PC-9 (cell line): ENCODE measurements around the gene SYT7.

Source experiments
- EZH2 ChIP-seq: fragments of 200-600 bp; sonication (generic); IDR thresholded peaks from 2 replicates; pipeline ENCODE4 v1.8.0; 2017; ENCODE audit warnings: antibody characterized with exemption, low read depth
- TF ChIP-seq, protein P1 (sequence below): fragments of 200-600 bp; sonication (generic); conservative IDR thresholded peaks from 2 replicates; pipeline ENCODE4 v1.6.1; 2017; ENCODE audit warnings: mixed run types, antibody characterized with exemption, mild to moderate bottlenecking, moderate library complexity

DNA sequence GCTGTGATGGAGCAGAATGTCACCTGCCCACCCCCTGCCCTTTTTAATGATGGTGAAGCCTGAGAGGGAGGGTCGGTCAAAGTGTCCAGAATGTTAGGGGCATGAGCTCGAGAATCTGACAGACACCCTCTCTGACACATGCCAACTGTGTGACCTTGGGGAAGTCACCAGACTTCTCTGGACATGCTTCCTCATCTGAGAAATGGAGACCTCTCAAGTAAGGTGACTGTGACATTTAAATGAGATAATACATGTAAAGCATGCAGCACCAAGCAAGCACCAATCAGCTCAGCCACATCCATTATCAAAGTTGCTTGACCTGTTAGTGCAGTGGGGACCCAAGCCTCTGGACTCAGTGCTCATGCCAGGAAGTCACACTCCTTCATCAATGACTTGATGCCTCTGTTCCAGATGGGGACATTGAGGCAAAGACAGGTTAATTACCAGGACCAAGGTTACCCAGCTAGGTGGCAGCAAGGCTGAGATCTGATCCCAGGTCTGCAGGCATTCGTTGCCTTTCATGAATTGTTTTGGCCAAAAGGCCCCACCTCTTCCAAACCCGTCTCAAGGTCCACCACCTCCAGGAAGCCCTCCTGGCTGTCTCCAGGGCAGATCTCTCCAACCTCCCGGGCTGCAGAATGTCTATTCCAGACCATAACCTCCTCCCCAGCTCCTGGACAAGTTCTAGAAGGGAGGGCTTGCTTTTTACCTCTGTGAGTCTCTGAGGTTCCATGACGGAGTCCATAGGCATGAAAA lies 38.8 kb upstream of the SYT7 start:
- TF ChIP-seq, protein P1, sequence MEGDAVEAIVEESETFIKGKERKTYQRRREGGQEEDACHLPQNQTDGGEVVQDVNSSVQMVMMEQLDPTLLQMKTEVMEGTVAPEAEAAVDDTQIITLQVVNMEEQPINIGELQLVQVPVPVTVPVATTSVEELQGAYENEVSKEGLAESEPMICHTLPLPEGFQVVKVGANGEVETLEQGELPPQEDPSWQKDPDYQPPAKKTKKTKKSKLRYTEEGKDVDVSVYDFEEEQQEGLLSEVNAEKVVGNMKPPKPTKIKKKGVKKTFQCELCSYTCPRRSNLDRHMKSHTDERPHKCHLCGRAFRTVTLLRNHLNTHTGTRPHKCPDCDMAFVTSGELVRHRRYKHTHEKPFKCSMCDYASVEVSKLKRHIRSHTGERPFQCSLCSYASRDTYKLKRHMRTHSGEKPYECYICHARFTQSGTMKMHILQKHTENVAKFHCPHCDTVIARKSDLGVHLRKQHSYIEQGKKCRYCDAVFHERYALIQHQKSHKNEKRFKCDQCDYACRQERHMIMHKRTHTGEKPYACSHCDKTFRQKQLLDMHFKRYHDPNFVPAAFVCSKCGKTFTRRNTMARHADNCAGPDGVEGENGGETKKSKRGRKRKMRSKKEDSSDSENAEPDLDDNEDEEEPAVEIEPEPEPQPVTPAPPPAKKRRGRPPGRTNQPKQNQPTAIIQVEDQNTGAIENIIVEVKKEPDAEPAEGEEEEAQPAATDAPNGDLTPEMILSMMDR: no peak
- TF ChIP-seq EZH2: no peak
